HUES6 (cell line): ENCODE measurements around the gene CFAP46.
"Not testable (repeated sequence)": the region's sequence is repeated elsewhere in the genome, so short reads cannot be mapped to it uniquely, and the experiment has no call there.

Experiments used
- H3K27ac ChIP-seq: 2 replicates; pipeline ENCODE4 v1.7.0; 2013; ENCODE audit warnings: low read depth, mild to moderate bottlenecking, low read length, inconsistent platforms
- H3K27me3 ChIP-seq: 2 replicates; pipeline ENCODE4 v1.6.1; 2013; ENCODE audit warnings: low read length; ENCODE audit not compliant: control insufficient read depth, insufficient read depth
- H3K36me3 ChIP-seq: 2 replicates; pipeline ENCODE4 v1.6.1; 2013; ENCODE audit warnings: low read length; ENCODE audit not compliant: control insufficient read depth, insufficient read depth
- H3K4me1 ChIP-seq: 2 replicates; pipeline ENCODE4 v1.6.1; 2013; ENCODE audit warnings: low read length; ENCODE audit not compliant: control insufficient read depth, insufficient read depth
- H3K4me3 ChIP-seq: 2 replicates; pipeline ENCODE4 v1.5.1; 2013; ENCODE audit warnings: low read depth, low read length
- H3K9ac ChIP-seq: one replicate; pipeline ENCODE4 v1.6.1; 2013; ENCODE audit warnings: mild to moderate bottlenecking, low read length
- H3K9me3 ChIP-seq: 2 replicates; pipeline ENCODE4 v1.6.1; 2013; ENCODE audit warnings: low read depth, low read length; ENCODE audit not compliant: control insufficient read depth, insufficient read depth

CFAP46 gene

DNA sequence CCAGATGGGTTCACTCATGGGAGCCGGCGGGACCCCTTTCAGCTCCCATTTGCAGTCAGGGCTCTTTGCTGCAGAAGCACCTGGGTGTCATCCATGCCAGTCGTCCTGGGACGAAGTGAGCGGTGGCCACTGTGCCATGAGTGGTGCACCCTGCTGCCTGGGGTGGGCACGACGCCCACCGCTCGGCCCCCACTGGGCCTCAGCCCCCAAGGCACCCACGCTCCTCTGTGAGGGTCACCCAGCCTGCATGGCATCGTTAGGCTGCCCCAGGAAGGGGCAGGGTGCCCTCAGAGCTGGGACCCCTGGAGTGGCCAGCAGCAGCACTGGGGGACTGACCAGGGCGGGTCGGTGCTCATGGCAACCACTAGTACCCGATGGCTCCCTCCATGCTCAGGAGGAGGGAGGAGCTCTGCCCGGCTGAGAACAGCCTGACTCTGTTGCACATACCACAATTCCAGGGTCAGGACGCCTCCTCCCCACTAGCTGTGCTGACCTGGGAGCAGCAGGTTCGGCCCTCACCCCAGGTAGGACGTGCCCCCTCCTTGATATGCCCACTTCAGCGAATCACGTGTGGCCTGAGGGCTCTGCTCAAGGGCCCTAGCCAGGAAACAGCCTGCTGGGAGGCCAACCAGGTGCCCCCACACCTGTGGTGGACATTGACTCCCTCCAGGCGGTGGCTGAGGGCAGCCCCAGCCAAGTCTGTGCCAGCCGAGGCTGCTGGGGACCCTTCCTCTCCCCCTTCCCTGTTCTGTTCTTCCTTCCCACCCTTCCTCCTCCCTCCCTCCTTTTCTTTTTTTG is 28.5 kb upstream of the CFAP46 start:
- Histone ChIP-seq H3K27me3 (no peaks in the 10 kb centered on the region), H3K4me3 (no peak overlapping the region), H3K9ac (no peak overlapping the region), H3K4me1 (peaks cover 21% of the 10 kb centered on the region), H3K9me3 (no peaks in the 10 kb centered on the region), H3K27ac (no peak overlapping the region), H3K36me3 (no peaks in the 10 kb centered on the region)

DNA sequence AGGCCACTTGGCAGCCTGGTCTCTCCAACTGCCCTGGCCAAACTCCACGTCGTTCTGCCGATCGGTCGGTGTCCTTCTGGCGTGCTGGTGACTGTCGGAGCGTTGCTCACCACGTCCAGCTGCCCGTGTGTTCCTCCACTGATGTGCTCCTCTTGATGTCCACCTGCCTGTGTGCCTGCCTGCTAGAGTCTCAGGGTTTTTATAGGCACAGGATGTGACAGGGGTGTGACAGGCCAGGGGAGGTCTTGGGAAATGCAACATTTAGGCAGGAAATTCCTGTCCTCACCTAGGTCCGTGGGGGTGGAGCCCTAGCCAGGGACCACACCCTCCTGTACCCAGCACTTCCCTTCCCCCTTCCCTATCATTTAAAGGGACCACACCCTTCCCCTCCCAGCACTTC is 25.2 kb upstream of the CFAP46 start:
- Histone ChIP-seq H3K4me1 (peaks cover 19% of the 10 kb centered on the region), H3K36me3 (no peaks in the 10 kb centered on the region), H3K4me3 (no peak overlapping the region), H3K9ac (no peak overlapping the region), H3K27ac (no peak overlapping the region), H3K27me3 (peaks cover 13% of the 10 kb centered on the region; the same call in 1 of the 2 replicates), H3K9me3 (no peaks in the 10 kb centered on the region)

DNA sequence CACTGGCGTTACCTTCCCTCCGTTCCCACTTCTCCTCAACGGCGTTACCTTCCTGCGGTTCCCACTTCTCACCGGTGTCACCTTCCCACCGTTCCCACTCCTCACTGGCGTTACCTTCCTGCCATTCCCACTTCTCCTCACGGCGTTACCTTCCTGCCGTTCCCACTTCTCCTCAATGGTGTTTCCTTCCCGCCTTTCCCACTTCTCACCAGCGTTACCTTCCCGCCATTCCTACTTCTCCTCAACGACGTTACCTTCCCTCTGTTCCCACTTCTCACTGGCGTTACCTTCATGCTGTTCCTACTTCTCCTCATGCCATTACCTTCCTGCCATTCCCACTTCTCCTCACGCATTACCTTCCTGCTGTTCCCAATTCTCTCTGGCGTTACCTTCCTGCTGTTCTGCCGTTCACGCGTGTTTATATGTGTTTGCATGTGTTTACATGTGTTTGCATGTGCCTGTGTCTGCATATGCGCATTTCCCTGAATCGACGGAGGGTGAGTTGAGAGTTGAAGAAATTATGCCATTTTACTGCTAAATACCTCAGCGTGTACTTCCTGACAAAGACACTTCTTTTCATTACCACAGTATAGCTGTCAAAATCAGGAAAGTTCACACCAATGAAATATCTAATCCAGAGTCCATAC is 23.2 kb upstream of the CFAP46 start:
- Histone ChIP-seq H3K9me3 (no peaks in the 10 kb centered on the region), H3K9ac (peak overlapping the region; percentile 76), H3K27ac (no peak overlapping the region), H3K36me3 (no peaks in the 10 kb centered on the region), H3K4me1 (peaks cover 4% of the 10 kb centered on the region), H3K4me3 (peak overlapping the region; percentile 75), H3K27me3 (peaks cover 14% of the 10 kb centered on the region; the same call in 1 of the 2 replicates)

DNA sequence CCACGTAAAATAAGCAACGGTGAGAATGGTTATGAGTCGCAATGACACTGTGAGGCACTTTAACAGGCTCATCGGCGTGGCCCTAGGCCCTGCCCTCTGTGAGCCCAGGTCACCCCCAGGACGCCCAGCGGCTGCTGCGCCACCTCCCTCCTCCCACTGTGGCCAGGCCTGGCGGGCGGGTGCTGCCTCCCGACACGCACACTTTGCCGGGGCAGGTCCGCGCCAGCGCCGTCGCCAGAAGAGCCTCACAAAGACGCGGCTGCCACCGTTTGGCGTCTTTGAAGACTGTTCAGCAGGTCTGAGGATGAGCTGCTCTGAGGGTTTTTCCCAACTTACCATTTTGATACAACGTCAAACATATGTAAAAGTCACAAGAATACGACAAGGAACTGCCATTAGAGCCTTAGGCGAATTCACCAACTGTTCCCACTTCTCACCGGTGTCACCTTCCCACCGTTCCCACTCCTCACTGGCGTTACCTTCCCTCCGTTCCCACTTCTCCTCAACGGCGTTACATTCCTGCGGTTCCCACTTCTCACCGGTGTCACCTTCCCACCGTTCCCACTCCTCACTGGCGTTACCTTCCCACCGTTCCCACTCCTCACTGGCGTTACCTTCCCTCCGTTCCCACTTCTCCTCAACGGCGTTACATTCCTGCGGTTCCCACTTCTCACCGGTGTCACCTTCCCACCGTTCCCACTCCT is 22.5 kb upstream of the CFAP46 start:
- not testable (repeated sequence) for H3K27ac ChIP-seq
- peaks cover 14% of the 10 kb centered on the region; the same call in 1 of the 2 replicates for H3K27me3 ChIP-seq

DNA sequence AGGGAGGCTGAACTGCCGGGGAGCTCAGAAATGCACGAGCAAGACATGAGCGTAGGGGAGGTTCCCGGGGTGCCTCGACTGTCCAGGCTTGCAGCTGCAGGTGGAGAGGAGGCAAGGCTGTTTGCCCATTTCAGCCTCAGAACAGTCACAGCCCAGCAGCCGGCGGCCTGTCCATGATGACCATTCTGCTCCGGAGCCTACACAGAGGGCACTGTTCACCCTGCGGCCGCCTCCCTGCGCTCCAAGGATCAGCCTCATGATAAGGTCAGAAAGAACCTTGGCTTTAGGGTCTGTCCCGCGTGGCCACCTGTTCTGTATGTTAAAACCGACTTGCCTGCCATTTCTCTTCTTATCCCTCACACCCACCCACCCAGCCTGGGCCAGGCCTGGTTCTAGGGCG is 21.9 kb upstream of the CFAP46 start:
- H3K36me3 ChIP-seq: no peaks in the 10 kb centered on the region
- peaks cover 7% of the 10 kb centered on the region for H3K4me1 ChIP-seq
- H3K4me3 ChIP-seq: peak overlapping the region; percentile 75
- no peak overlapping the region for H3K27ac ChIP-seq
- no peaks in the 10 kb centered on the region for H3K9me3 ChIP-seq
- peaks cover 14% of the 10 kb centered on the region; the same call in 1 of the 2 replicates for H3K27me3 ChIP-seq
- H3K9ac ChIP-seq: peak overlapping the region; percentile 76

More for the DNA sequence above, 22.5 kb upstream of the CFAP46 start:
- not testable (repeated sequence) for H3K4me1 ChIP-seq, H3K9me3 ChIP-seq, H3K36me3 ChIP-seq
- Histone ChIP-seq H3K9ac (peak overlapping the region; percentile 76), H3K4me3 (peak overlapping the region; percentile 75)

DNA sequence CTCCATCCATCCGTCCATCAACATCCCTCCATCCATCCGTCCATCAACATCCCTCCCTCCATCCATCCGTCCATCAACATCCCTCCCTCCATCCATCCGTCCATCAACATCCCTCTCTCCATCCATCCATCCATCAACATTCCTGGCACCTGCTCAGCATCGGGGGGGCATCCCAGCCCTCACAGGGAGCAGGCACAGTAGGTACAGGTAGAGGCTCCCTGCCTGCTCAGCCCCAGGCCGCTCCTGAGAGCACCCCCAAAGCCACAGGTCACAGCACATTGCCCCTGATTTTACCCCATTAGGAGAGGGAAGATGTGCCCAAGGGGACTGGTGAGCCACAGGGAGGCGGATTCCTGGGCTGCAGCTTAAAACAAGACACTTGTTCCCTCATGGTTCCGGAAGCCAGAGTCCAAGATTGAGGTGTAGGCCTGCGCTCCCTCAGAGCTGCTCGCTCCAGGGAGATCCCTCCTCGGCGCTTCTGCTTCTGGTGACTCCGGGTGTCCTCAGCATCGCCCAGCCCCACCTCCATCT is 21.1 kb upstream of the CFAP46 start:
- Histone ChIP-seq H3K4me1 (peaks cover 7% of the 10 kb centered on the region), H3K9ac (no peak overlapping the region), H3K27ac (no peak overlapping the region), H3K27me3 (peaks cover 14% of the 10 kb centered on the region; the same call in 1 of the 2 replicates), H3K9me3 (no peaks in the 10 kb centered on the region), H3K36me3 (no peaks in the 10 kb centered on the region), H3K4me3 (no peak overlapping the region)

DNA sequence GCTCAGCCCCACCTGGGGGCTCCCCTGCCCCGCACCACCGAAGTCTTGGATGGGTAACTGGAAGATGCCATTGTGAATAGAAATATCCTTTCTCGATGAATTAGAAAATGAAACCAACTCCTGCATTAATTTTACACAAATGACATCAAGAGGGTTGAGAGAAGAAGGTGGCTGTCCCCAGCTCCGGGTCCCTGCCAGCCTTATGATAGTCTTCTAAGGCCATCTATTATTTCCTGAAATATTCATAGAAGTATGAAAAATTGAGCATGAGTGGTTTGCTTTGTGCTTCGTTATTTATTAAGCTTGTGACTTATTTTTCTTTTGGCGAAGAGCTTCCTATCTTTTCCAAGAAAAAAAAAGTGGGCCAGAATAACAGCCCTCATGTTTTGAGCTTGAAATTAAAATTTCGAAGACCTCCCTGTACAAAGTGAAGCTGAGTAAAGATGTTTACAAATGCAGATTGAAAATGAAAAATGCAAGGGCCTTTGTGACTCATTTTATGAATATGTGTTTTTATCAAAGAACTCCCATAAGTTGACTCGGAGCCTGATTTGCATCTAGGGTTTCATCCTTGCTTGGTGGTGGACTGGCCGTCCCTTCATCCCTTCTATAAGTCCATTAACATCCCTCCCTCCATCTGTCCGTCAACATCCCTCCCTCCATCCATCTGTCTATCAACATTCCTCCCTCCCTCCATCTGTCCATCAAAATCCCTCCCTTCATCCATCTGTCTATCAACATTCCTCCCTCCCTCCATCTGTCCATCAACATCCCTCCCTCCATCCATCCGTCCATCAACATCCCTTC is 20.5 kb upstream of the CFAP46 start:
- peak overlapping the region; percentile 51 for H3K4me3 ChIP-seq
- H3K9ac ChIP-seq: no peak overlapping the region

DNA sequence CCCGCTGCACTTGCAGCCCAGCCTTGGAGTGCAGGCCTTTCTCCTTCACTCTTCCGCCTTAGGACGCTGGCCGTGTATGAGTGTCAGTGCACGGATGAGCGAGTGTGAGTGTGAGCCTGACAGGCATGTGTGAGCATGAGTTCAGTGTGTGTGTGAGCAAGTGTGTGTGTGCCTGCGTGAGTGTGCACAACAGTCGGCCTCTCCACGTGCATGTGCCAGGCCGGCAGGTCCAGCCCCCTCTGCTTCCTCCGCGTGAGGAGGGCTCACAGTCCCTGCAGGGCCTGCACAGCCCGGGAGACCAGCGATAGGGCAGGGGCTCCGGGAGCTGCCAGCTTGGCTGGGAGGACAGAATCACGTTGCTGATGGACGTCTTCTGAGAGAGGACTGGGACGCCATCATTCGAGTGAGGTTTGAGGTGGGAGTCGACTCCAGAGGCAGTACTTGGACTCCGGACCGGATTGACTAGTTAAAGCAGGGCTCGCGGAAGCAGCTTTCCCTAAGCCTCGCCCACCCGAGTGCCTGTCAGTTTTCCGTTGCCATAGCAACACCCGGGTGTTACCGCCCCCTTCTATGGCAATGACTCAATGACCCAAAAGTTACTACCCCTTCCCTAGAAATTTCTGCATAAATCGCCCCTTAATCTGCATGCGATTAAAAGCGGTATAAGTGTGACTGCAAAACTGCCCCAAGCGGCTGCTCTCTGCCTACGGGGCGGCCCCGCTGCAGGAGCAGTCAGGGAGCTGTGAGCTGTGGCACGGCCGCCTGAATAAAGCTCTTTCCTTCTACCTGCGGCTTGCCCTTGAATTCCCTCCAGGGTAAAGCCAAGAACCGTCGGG is 19.6 kb upstream of the CFAP46 start:
- no peak overlapping the region for H3K9ac ChIP-seq
- H3K27ac ChIP-seq: no peak overlapping the region
- no peaks in the 10 kb centered on the region for H3K36me3 ChIP-seq
- H3K4me3 ChIP-seq: peak overlapping the region; percentile 51
- peaks cover 7% of the 10 kb centered on the region for H3K4me1 ChIP-seq
- H3K27me3 ChIP-seq: peaks cover 14% of the 10 kb centered on the region; the same call in 1 of the 2 replicates
- no peaks in the 10 kb centered on the region for H3K9me3 ChIP-seq

More for the DNA sequence above, 20.5 kb upstream of the CFAP46 start:
- H3K4me1 ChIP-seq: peaks cover 7% of the 10 kb centered on the region
- no peaks in the 10 kb centered on the region for H3K36me3 ChIP-seq
- peaks cover 14% of the 10 kb centered on the region; the same call in 1 of the 2 replicates for H3K27me3 ChIP-seq
- H3K27ac ChIP-seq: no peak overlapping the region
- H3K9me3 ChIP-seq: no peaks in the 10 kb centered on the region

DNA sequence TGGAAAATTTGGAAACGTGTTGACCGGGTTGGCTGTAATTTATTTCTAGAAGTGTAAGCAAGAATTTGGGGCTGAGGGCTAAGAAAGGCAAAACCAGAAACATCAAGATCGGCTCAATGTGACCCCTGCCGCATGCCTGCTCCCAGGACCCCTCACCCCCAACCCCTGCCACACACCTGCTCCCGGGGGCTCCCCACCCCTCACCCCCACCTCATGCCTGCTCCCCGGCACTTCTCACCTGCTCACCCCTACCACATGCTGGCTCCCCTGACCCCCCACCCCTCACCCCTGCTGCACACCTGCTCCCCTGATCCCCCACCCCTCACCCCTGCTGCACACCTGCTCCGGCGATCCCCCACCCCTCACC is 19.0 kb upstream of the CFAP46 start:
- peaks cover 7% of the 10 kb centered on the region for H3K4me1 ChIP-seq
- H3K9me3 ChIP-seq: no peaks in the 10 kb centered on the region
- H3K27ac ChIP-seq: no peak overlapping the region
- H3K9ac ChIP-seq: no peak overlapping the region
- H3K27me3 ChIP-seq: peaks cover 14% of the 10 kb centered on the region; the same call in 1 of the 2 replicates
- H3K36me3 ChIP-seq: no peaks in the 10 kb centered on the region
- H3K4me3 ChIP-seq: no peak overlapping the region
